KBM-7 (cell line): ENCODE measurements around the gene PEPD.

ENCODE experiments used
- DNase-seq: peaks from one replicate; pipeline ENCODE4 v3.0.0-alpha.2; 2015
- in situ Hi-C: fragments of 300-500 bp; cut with MboI; formaldehyde crosslinking; loops from 2 replicates; pipeline ENCODE4 v1.14.3; 2020; ENCODE audit warnings: low sequenced_read_pairs, low pct_unique_long_range_greater_than_20kb, mixed read lengths

The PEPD gene

GRCh38 chr19:33447336-33448158 lies 74.0 kb downstream of the PEPD start:
- in situ Hi-C loops = loop anchor here (25.0 kb wide), 1 partner anchor 315 kb away; no protein-coding TSS in a partner anchor
- DNase-seq = peak; percentile 81

DNA sequence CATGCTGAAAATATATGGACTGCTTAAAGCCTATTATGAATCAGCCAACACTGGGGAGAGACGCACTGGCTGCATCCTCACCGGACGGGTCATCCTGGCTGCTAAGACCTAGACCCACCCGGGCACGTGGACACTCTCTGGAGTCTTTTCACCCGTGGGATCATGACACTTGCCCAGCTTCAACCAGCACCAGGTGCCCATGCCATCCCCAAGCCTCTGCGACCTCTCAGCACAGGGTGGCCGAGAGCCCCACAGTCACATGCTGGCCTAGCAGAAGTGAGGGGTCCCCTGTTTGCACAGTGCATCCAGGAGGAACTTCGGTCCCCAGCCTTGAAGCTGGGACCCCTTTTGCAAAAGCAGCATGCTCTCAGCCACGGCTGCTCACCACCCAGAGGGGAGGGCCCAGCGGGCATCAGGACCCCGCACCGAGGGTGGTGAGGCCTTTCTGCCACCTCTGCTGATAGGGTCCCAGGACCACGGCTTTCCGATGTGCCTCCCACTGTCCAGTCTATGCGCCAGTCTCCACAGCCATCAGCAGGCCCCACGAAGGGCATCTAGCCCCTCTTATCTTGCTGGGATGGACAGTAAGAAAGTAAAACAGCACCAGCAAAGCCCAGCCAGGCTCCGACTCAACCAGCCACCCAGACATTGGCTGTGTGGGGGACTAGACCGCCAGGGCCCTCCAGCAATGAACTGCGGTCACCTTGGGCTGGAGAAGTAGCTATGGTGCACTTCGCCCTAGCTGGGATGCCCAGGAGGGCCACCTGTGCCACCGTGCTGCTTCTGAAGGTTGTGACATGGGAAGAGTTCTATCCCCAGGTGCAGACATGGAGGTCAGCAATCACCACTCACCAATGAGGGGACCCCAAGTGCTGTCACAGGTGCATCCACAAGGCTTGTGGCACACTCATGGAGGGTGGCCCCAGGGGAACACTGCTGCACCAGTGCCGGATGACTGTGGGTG lies 75.0 kb downstream of the PEPD start:
- no peak for DNase-seq
- in situ Hi-C loops = loop anchor here (25.0 kb wide), 1 partner anchor 316 kb away; no protein-coding TSS in a partner anchor

- no peak for DNase-seq
- in situ Hi-C loops = loop anchor here (25.0 kb wide), 1 partner anchor 317 kb away; no protein-coding TSS in a partner anchor
Observed at GRCh38 chr19:33445442-33446329, 75.9 kb downstream of the PEPD start.

GRCh38 chr19:33444562-33445441 lies 76.8 kb downstream of the PEPD start:
- in situ Hi-C loops = loop anchor here (25.0 kb wide), 1 partner anchor 317 kb away; no protein-coding TSS in a partner anchor
- DNase-seq = no peak

- in situ Hi-C loops = loop anchor here (25.0 kb wide), 1 partner anchor 318 kb away; no protein-coding TSS in a partner anchor
Observed at GRCh38 chr19:33443638-33444561, 77.7 kb downstream of the PEPD start.

GRCh38 chr19:33442706-33443105 lies 78.9 kb downstream of the PEPD start:
- no peak for DNase-seq
- in situ Hi-C loops = loop anchor here (25.0 kb wide), 1 partner anchor 320 kb away; no protein-coding TSS in a partner anchor

More at GRCh38 chr19:33443638-33444561, 77.7 kb downstream of the PEPD start:
- DNase-seq = no peak

DNA sequence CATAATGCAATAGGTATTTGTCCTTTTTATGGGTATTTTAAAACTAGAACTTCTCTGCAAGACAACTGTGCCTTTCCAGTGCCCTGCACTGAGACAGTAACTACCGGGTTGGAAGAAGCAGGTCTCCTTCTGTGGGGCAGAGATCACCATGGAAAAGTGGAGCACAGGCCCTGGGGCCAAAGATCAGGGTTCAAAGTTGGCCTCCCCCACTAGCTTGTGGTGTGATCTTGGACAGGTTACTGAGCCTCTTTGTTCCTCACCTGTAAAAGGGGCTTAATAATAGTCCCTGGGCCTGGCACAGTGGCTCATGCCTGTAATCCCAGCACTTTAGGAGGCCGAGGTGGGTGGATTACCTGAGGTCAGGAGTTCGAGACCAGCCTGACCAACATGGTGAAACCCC lies 79.8 kb downstream of the PEPD start:
- in situ Hi-C loops = loop anchor here (25.0 kb wide), 1 partner anchor 320 kb away; no protein-coding TSS in a partner anchor
- DNase-seq = no peak

DNA sequence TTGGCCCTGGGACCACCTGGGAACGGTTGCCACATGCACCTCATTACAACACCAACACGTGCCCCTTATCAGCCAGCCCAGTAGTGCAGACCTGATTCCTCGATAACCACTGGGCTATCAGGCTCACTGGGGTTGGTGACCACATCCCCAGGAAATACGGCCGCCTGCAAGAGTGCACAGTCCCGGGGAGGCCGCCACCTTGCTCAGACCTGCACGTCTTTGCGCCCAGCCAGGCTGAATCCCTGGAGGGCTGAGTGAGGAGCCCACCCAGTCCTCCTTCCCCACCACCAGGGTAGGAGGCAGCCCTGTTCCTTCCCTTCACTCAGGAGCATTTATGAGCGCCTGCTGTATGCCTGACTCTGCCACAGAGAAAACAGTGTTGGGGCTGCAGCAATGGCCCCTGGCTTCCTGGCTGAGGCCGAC lies 80.3 kb downstream of the PEPD start:
- in situ Hi-C loops = loop anchor here (25.0 kb wide), 1 partner anchor 321 kb away; no protein-coding TSS in a partner anchor
- DNase-seq = no peak

- DNase-seq = no peak
- in situ Hi-C loops = loop anchor here (25.0 kb wide), 1 partner anchor 322 kb away; no protein-coding TSS in a partner anchor
Observed at GRCh38 chr19:33440682-33441081, 80.9 kb downstream of the PEPD start.

GRCh38 chr19:33440241-33440640 lies 81.3 kb downstream of the PEPD start:
- in situ Hi-C loops = loop anchor here (25.0 kb wide), 1 partner anchor 322 kb away; no protein-coding TSS in a partner anchor
- DNase-seq = no peak

DNA sequence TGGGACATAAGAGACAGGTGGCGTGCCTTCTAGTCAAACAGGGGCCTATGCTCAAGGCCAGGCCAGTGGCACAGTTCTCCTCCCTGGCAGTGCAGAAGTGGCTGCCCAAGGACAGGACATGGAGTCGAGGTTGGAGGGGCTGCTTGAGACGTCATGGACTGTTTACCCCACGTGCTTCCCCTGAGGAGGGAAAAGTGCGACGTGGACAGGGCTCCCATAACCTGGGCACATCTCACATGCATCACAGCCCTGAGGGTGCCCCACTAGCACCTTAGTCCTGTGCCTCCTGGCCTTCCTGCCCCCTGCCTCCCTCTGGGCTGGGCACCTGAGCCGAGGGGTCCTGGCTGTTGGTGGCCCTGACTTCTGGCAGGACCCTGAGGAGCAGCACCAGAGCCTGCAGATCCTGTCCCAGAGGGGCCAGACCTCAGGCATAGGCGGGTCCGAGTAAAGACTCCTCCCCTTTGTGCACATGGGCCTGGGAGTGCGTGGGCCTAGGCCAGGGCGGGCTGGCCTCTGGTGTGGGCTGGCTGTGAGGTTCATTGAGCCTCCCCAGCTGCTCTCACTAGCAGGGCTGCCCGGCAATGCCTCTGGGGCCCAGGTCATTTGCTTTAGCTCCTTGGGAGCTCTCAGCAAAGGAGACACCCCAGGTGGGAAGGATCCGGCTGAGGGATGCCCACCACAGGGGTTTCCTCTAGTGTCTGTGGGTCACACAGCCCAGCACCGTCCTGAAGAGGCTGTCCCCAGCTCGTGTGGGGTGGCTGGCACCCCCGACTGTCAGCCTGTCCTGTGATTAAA lies 82.4 kb downstream of the PEPD start:
- no peak for DNase-seq
- in situ Hi-C loops = loop anchor here (25.0 kb wide), 1 partner anchor 323 kb away; no protein-coding TSS in a partner anchor

DNA sequence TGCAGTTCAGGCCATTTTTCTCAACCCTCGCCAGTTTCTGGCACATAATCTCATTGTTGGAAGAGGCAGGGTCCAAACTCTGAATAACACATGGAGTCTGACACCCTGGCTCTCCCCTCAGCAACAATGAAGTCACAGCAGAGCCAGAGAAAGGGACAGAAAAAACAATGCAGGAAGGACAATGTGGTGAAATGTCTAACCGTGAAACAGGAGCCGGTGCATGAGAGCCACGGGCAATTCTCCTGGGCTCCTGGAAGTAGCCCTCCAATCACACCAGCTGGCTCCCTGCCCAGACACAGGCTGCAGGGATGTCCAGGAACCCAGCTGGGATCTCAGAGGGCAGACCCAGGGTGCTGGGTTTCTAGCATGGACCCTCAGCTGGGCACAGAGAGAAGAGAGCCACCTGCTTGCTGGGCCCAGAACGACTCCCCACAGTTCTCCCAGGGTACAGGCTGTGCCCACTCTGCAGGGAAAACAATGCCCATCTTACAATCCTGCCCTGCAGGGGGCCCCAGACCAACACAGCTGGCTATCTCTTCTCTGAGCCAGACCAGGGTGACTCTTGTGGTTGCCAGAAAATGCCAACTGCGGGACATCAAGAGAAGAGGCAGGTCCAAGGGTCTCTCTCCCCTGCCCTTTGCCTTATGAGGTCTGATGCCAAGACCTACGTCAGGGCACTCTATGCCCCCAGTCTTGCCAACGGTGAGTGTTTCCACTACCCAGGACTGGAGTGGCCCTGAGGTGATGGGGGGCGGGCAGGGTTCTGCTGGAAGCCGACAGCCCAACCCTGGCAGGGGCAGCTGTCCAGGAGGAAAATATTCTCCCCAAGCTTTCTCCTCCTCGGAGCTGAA lies 83.5 kb downstream of the PEPD start:
- in situ Hi-C loops = loop anchor here (25.0 kb wide), 1 partner anchor 324 kb away; no protein-coding TSS in a partner anchor
- no peak for DNase-seq

DNA sequence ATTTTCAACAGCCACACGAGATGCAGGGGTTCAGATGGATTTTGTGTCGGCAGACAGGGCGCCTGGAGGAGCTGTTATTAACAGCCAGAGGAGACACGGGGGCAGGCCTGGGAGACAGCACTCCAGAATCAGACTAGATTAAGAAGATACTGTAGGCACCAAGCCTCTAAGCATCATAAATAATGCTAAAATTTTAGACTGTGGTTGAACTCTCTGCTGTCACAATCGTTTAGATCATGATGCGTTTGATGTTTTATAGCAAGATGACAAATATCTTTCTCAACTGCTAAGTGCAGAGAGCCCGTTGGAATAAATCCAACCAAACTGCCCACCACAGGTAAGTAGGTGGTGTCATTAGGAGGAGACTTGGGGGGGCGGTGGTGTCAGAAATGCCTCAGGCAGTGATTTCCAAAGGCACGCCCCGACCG lies 84.2 kb downstream of the PEPD start:
- no peak for DNase-seq
- in situ Hi-C loops = loop anchor here (25.0 kb wide), 1 partner anchor 325 kb away; no protein-coding TSS in a partner anchor
